NCI-H748 treated with DMSO at 0.1 percent for 48 hours (cell line): ENCODE data around the gene CCDC170.

ENCODE experiments used
- DNase-seq: peaks from one replicate; lab custom pipeline; 2025; lab: John Stamatoyannopoulos, UW

Gene CCDC170

GRCh38 chr6:151618717-151619116 lies 124.9 kb downstream of the CCDC170 start:
- no peak for DNase-seq

DNA sequence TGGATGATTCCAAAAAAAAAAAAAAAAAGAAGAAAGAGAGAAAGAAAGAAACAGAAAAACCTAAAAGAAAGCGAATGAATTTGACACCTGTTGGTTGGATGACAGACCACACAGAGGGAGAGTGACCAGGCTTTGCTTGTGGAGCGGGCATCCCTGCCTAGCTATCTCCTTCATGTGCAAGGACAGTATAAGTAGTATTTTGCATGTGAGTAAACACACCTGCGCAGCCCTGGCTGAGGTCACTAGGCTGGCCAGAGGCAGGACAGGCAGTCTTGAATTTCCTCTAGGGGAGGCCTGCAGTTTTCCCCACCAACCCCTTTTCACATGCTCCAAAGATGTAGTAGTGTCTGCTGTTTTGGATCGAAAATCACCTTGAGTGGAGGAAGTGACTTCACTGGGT lies 126.4 kb downstream of the CCDC170 start:
- DNase-seq = no peak

GRCh38 chr6:151624071-151624470 lies 130.3 kb downstream of the CCDC170 start:
- no peak for DNase-seq

GRCh38 chr6:151624481-151624880 lies 130.7 kb downstream of the CCDC170 start:
- DNase-seq = no peak

GRCh38 chr6:151624900-151625536 lies 131.2 kb downstream of the CCDC170 start:
- no peak for DNase-seq

DNA sequence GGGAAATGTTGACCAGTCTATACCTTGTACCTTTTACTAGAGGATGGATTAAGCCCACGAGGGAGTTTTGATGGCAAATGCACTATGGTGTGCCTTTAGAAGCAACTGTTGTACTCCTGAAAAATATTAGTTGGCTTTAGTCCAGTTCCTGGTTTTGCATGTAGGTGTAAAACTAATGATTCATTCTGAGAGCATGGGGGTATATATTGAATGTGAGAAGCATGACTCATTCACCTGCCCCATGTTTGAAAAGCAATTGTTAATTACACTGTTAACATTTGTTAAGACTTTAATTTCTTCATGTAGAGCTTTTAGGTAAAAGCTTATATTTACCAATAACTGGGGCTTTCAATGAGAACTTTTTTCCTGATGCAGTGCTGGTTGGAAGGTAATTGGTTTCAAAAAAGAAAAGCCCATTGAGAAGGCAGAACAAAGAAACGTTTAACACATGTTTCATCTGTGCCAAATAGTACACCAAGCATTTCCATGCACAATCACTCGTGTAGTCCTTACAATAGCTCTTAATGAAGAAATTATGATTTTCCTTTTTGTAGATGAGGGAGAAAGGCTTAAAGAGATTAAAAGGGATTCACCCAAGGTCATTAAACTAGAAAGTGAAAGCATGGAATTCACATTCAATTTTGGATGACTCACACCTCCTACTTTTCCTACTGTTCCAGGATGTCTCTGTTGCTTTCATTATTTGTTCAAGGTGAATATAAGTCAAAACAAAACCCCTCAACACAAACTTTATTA lies 134.1 kb downstream of the CCDC170 start:
- DNase-seq = peak; percentile 6

DNA sequence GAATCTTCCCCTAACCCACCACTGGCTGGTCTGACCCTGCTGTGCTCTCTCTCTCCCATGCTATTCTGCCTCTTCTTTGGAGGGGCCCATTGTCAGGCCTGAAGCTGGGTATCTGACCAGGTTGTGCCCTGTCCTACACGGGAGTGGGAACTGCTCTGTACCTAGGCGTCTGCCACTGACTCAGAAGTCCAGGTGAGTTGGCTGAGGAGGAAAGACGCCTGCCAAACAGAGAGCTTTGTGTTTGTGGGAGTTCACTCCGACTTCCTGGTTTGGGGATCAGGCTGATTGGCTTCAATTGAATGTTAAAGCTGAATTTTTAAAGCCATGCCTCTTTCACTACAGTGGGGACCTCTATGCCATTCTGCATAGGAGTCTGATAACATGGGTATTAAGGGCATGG lies 136.0 kb downstream of the CCDC170 start:
- DNase-seq = no peak

GRCh38 chr6:151630387-151630786 lies 136.6 kb downstream of the CCDC170 start:
- no peak for DNase-seq

DNA sequence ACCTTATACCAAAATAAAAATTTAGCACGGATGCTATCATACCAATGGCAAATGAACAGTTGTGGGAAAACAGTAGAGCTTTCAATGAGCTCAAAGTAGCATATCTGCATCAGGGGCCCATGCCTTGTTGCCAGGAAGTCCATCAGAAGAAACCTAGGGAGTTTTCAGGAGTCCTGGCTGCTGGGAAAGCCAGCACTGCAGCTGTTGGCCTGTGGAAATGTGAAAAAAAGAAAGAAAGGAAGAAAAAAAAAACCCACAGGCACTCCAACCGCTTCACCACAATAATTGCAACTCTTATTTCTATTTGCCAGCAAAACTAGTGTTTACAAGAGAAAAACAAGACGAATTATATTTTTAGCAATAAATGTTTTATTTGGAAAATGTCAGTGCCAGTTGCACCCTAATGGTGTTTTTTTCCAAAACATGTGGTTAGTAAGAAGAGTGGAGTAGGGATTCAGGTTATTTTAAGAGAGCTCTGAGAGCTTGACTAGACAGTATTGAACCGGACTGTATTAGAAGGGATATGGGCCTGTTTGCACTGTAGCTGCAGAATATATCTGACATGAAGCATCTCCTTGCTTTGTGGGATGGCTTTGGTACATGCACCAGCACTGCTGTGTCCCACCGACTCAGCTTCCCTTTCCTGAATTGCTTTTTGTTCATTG lies 137.3 kb downstream of the CCDC170 start:
- DNase-seq = no peak

GRCh38 chr6:151632415-151632987 lies 138.7 kb downstream of the CCDC170 start:
- DNase-seq = no peak

GRCh38 chr6:151633526-151634335 lies 139.9 kb downstream of the CCDC170 start:
- DNase-seq = no peak

DNA sequence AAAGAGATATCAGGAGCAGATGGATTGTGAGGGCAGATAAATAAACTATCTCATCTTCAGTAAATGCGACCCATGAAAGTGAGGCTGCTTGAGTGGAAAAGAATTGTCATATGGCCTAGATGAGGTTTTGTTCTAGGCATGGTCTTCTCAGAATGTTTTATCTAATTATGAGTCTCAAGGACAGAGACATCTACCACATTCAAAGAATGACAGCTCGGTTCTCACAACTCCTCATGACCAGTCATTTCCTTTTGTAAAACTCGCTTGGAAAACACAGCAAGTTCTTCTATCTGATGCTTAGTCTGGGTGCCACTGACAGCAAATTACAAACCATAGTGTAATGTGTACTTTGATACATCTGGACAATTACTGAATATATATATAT lies 140.5 kb downstream of the CCDC170 start:
- DNase-seq = no peak

GRCh38 chr6:151635741-151636140 lies 141.9 kb downstream of the CCDC170 start:
- no peak for DNase-seq

GRCh38 chr6:151637814-151638213 lies 144.0 kb downstream of the CCDC170 start:
- DNase-seq = no peak

- no peak for DNase-seq
Observed at GRCh38 chr6:151639750-151640149, 145.9 kb downstream of the CCDC170 start.

- DNase-seq = no peak
Observed at GRCh38 chr6:151641028-151641427, 147.2 kb downstream of the CCDC170 start.

- no peak for DNase-seq
Observed at GRCh38 chr6:151647976-151648639, 154.3 kb downstream of the CCDC170 start.

- DNase-seq = no peak
Observed at GRCh38 chr6:151649835-151650234, 156.0 kb downstream of the CCDC170 start.

- DNase-seq = no peak
Observed at GRCh38 chr6:151651639-151652038, 157.8 kb downstream of the CCDC170 start.

DNA sequence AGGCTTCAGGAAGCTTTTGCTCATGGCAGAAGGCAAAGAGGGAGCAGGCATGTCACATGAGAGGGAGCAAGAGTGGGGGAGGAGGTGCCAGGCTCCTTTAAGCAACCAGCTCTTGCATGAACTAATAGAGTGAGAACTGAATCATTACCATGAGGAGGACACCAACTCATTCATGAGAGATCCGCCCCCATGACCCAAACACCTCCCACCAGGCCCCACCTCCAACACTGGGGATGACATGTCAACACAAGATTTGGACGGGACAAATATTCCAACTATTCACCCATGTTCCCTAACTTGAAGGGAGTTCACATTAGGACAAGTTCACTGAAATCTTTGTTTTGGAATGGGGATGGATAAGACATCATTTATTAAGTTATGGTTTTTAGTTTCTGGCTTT lies 158.5 kb downstream of the CCDC170 start:
- DNase-seq = no peak

GRCh38 chr6:151655099-151655498 lies 161.3 kb downstream of the CCDC170 start:
- no peak for DNase-seq
